GM21447 (cell line): ENCODE results near the gene SULT2B1.
"Not testable (repeated sequence)": the region's sequence is repeated elsewhere in the genome, so short reads cannot be mapped to it uniquely, and the experiment has no call there.

ENCODE experiments used
- ATAC-seq: cut with Tn5 transposase; IDR thresholded peaks from one replicate; pipeline ENCODE4 v1.9.1; 2021; ENCODE audit not compliant: unreplicated experiment

SULT2B1 gene

GRCh38 chr19:48551437-48552302 is at the start of gene SULT2B1:
Gene SULT2B1, plus strand, starts transcription at chr19:48552172. Its CDS starts 81 bp downstream, at chr19:48552253.
- ATAC-seq, result no peak

GRCh38 chr19:48502350-48503018 is 49.5 kb upstream of the SULT2B1 start:
- ATAC-seq, result no peak

- no peak for ATAC-seq
These were observed 45.7 kb upstream of the SULT2B1 start for GRCh38 chr19:48506138-48506733.

- ATAC-seq, result no peak
These were observed 44.0 kb upstream of the SULT2B1 start for GRCh38 chr19:48507911-48508439.

GRCh38 chr19:48508729-48509411 is 43.1 kb upstream of the SULT2B1 start:
- ATAC-seq, result no peak

GRCh38 chr19:48509467-48510194 is 42.3 kb upstream of the SULT2B1 start:
- ATAC-seq, result no peak

GRCh38 chr19:48510421-48511268 is 41.3 kb upstream of the SULT2B1 start:
- no peak for ATAC-seq

- no peak for ATAC-seq
These were observed 40.6 kb upstream of the SULT2B1 start for GRCh38 chr19:48511321-48511731.

GRCh38 chr19:48511800-48512503 is 40.0 kb upstream of the SULT2B1 start, which contains the start of gene LMTK3:
Gene LMTK3, minus strand, starts transcription at chr19:48511835. Its CDS starts 259 bp downstream, at chr19:48511576.
- no peak for ATAC-seq

GRCh38 chr19:48512504-48513288 is 39.3 kb upstream of the SULT2B1 start:
- no peak for ATAC-seq

- ATAC-seq, result peak; percentile 63
These were observed 38.5 kb upstream of the SULT2B1 start for GRCh38 chr19:48513289-48514122.

- no peak for ATAC-seq
These were observed 37.9 kb upstream of the SULT2B1 start for GRCh38 chr19:48514123-48514458.

GRCh38 chr19:48516536-48516935 is 35.4 kb upstream of the SULT2B1 start:
- no peak for ATAC-seq

GRCh38 chr19:48518207-48518606 is 33.8 kb upstream of the SULT2B1 start:
- ATAC-seq, result no peak

- not testable (repeated sequence) for ATAC-seq
These were observed 32.5 kb upstream of the SULT2B1 start for GRCh38 chr19:48519426-48519825.

GRCh38 chr19:48520134-48520533 is 31.8 kb upstream of the SULT2B1 start:
- no peak for ATAC-seq

GRCh38 chr19:48524221-48524620 is 27.8 kb upstream of the SULT2B1 start:
- ATAC-seq, result no peak
